GM12874 (cell line): ENCODE results near the gene MGST3.

ENCODE experiments used
- CTCF ChIP-seq: IDR thresholded peaks from 2 replicates; pipeline ENCODE4 v1.5.1; 2011; ENCODE audit warnings: low read depth, mild to moderate bottlenecking, control low read depth, low read length, moderate library complexity; ENCODE audit not compliant: insufficient read depth

The MGST3 gene

GRCh38 chr1:165598676-165599059 is 32.4 kb upstream of the MGST3 start:
- TF ChIP-seq CTCF, result no peak

- TF ChIP-seq CTCF, result no peak
Observed at GRCh38 chr1:165600793-165601192, 30.2 kb upstream of the MGST3 start.

- no peak for TF ChIP-seq CTCF
Observed at GRCh38 chr1:165603810-165604209, 27.2 kb upstream of the MGST3 start.

- TF ChIP-seq CTCF, result no peak
Observed at GRCh38 chr1:165605246-165605645, 25.8 kb upstream of the MGST3 start.

GRCh38 chr1:165610866-165611265 is 20.2 kb upstream of the MGST3 start:
- no peak for TF ChIP-seq CTCF

- no peak for TF ChIP-seq CTCF
Observed at GRCh38 chr1:165612062-165612461, 19.0 kb upstream of the MGST3 start.

GRCh38 chr1:165616054-165616612 is 14.9 kb upstream of the MGST3 start:
- no peak for TF ChIP-seq CTCF

GRCh38 chr1:165616987-165617546 is 14.0 kb upstream of the MGST3 start:
- TF ChIP-seq CTCF, result no peak
